Thymus (tissue), 11 donors: ENCODE data around the gene DCLK1. TPM values are rescaled to one million over a fixed set of nuclear protein-coding genes. Genes with fewer than 3 reads are reported as not detected.

Experiments
- DNase-seq, 9 donors: peaks; one replicate each; pipeline ENCODE4 v3.0.0-alpha.2; 2013; ENCODE audit warnings: low spot score in 9 of 9, low read depth in 6 of 9, missing footprints in 1 of 9
- H3K27ac ChIP-seq, 2 donors: one replicate each; pipeline ENCODE4 v1.5.1; 2013; ENCODE audit warnings: control low read depth in 1 of 2, low read depth in 1 of 2, low read length in 1 of 2, mild to moderate bottlenecking in 1 of 2, moderate library complexity in 1 of 2
- H3K27me3 ChIP-seq, 2 donors: one replicate each; pipeline ENCODE4 v1.5.1; 2013; ENCODE audit warnings: low read length in 1 of 2; ENCODE audit not compliant: control insufficient read depth in 2 of 2, insufficient read depth in 1 of 2
- H3K36me3 ChIP-seq, 2 donors: one replicate each; pipeline ENCODE4 v1.5.1; 2013; ENCODE audit warnings: low read length in 1 of 2, mild to moderate bottlenecking in 1 of 2, moderate library complexity in 1 of 2; ENCODE audit not compliant: control insufficient read depth in 2 of 2, insufficient read depth in 2 of 2
- H3K4me1 ChIP-seq, 2 donors: one replicate each; pipeline ENCODE4 v1.5.1; 2013; ENCODE audit warnings: low read length in 2 of 2; ENCODE audit not compliant: control insufficient read depth in 2 of 2, insufficient read depth in 2 of 2
- H3K4me3 ChIP-seq, 2 donors: one replicate each; pipeline ENCODE4 v1.5.1; 2013; ENCODE audit warnings: low read length in 2 of 2, control low read depth in 1 of 2, mild to moderate bottlenecking in 1 of 2
- H3K9me3 ChIP-seq, 2 donors: one replicate each; pipeline ENCODE4 v1.5.1; 2013; ENCODE audit warnings: low read length in 1 of 2, mild to moderate bottlenecking in 1 of 2; ENCODE audit not compliant: control insufficient read depth in 2 of 2, insufficient read depth in 1 of 2
- WGBS: extraction: QIAGEN DNeasy Blood & Tissue Kit; methylation state at CpG from one replicate; pipeline ENCODE4 v1.1.7; 2013; 5-methylcytosine and 5-hydroxymethylcytosine counted together
- polyA plus RNA-seq: library from polyadenylated mRNA; stranded (reverse); fragments of 200-250 nt; gene quantifications from one replicate; pipeline ENCODE4 v1.2.3, GENCODE V29; 2013
- total RNA-seq: library from RNA; stranded (reverse); fragments of 120-200 nt; gene quantifications from one replicate; pipeline ENCODE4 v1.2.4, GENCODE V29; 2013
- donor health status: healthy.

Gene DCLK1
- total and polyA plus RNA-seq, 2 donors = 2.5 to 2.9 TPM

DNA sequence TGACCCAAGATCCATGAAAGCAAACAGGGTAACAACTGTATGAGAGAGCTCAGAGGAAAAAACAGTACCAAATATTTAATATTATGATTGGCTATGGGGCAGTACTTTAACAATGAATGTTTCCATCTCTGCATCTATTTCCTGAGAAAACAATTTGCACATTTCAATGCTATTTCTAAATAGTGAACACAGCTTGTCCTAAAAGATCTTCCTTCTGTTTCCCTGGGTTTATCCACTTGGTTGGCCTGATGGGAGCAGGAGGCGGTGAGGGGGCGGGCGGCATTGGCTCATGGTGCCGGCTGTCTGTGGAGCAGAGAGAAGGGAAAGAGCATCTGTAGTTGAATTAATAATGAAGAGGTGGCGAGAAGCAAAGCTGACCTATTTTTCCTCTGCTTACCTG is 291.4 kb downstream of the DCLK1 start:
- Histone ChIP-seq H3K27me3 (no peaks in the 10 kb centered on the region), H3K27ac (no peak overlapping the region), H3K4me3 (no peak overlapping the region), H3K36me3 (no peaks in the 10 kb centered on the region), H3K4me1 (no peaks in the 10 kb centered on the region), H3K9me3 (no peaks in the 10 kb centered on the region)
- WGBS = 95% methylated on average over 5 of the region's 5 CpGs
- DNase-seq = no peak

DNA sequence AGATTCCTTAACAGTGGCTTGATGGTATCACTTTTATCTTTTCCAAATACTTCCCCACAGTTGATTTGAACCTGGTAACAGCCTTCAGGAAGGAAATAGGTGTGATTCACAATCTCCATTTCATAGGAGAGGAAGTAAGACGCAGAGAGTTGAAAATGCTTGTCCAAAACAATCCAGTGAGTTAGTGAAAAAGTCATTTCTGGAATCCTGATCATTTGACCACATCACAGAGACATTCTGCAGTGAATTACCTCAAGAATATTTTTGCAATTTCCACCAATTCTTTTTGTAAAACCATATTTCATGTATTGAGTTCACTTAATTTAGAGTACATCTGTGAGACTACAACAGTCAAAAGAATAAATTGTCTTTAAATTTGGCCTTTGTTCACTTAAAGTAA is 292.8 kb downstream of the DCLK1 start:
- H3K27me3 ChIP-seq = no peaks in the 10 kb centered on the region
- no peaks in the 10 kb centered on the region for H3K4me1 ChIP-seq
- H3K9me3 ChIP-seq = no peaks in the 10 kb centered on the region
- no peaks in the 10 kb centered on the region for H3K36me3 ChIP-seq
- no peak for DNase-seq
- H3K4me3 ChIP-seq = no peak overlapping the region
- WGBS = 6% methylated on average over 1 of the region's 1 CpG
- no peak overlapping the region for H3K27ac ChIP-seq

GRCh38 chr13:35836446-35836845 is 294.7 kb downstream of the DCLK1 start:
- H3K4me1 ChIP-seq = no peaks in the 10 kb centered on the region
- 96% methylated on average over 7 of the region's 7 CpGs for WGBS
- H3K36me3 ChIP-seq = no peaks in the 10 kb centered on the region
- no peaks in the 10 kb centered on the region for H3K9me3 ChIP-seq
- H3K27ac ChIP-seq = no peak overlapping the region
- no peaks in the 10 kb centered on the region for H3K27me3 ChIP-seq
- H3K4me3 ChIP-seq = no peak overlapping the region
- no peak for DNase-seq

DNA sequence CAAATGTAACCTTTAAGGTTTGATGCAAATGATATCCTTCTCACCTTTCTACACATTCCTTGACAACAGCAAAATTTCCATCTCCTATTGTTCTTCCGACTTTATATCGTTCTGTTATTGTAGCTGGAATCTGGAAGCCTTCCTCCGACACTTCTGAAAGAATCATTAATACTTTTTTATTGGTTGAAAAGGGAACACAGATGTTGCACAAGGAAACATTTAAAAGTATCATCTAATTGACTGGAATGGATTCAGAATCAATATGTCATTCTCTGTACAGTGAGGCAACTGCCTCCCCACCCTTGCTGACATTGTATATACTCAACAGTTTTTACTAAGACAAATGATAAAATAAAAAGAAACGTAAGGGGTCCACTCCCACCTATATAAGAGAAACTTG is 295.2 kb downstream of the DCLK1 start:
- Histone ChIP-seq H3K4me3 (no peak overlapping the region), H3K27ac (no peak overlapping the region), H3K4me1 (no peaks in the 10 kb centered on the region), H3K27me3 (no peaks in the 10 kb centered on the region), H3K9me3 (no peaks in the 10 kb centered on the region), H3K36me3 (no peaks in the 10 kb centered on the region)
- DNase-seq = no peak
- WGBS = 93% methylated on average over 4 of the region's 4 CpGs

- no peak overlapping the region for H3K27ac ChIP-seq
- H3K36me3 ChIP-seq = no peaks in the 10 kb centered on the region
- H3K4me3 ChIP-seq = no peak overlapping the region
- DNase-seq = no peak
- H3K27me3 ChIP-seq = no peaks in the 10 kb centered on the region
- no peaks in the 10 kb centered on the region for H3K4me1 ChIP-seq
- WGBS = 93% methylated on average over 6 of the region's 6 CpGs
- H3K9me3 ChIP-seq = no peaks in the 10 kb centered on the region
Observed at GRCh38 chr13:35833608-35834275, 297.4 kb downstream of the DCLK1 start.

DNA sequence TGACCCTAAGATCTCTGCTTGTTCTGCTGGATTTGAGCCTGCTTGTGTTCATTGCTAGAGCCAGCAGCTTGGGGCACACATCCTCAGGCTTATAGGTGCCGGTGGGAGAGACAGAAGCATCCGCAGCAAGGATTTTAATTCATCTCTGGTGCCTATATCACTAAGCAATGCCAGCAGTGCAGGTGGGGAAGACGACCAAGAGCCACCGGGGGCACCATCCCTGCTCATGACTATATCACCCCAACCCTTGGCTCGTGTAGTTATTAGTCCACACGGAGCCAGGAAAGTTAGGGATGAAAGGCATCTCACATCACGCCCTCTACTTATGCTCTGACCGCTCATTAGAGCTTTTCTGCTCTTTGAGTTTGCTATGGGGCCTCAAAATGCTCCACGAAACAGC is 298.2 kb downstream of the DCLK1 start:
- 90% methylated on average over 9 of the region's 9 CpGs for WGBS
- no peaks in the 10 kb centered on the region for H3K4me1 ChIP-seq
- H3K27ac ChIP-seq = no peak overlapping the region

DNA sequence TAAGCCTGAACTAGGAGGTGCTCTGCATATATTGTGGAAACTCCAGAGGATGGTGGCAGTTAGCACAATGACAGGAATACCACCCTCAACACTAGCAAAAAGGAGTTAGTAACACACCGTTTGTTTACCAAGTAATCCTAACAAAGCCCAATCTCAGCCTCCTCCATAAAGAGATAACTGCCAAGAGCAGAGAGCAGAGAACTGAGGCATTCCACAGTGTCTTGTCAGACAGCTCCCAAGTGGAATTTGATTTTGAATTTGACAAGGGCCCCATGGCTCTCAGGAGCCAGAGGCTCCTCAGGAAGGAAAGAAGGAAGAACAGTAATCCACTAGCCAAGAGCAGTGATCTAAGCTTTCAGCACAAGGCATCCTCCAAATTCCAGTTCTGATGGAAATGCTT is 298.6 kb downstream of the DCLK1 start:
- Histone ChIP-seq H3K27me3 (no peaks in the 10 kb centered on the region), H3K9me3 (no peaks in the 10 kb centered on the region), H3K4me3 (no peak overlapping the region), H3K36me3 (no peaks in the 10 kb centered on the region), H3K27ac (no peak overlapping the region), H3K4me1 (no peaks in the 10 kb centered on the region)
- DNase-seq = no peak
- 67% methylated on average over 1 of the region's 1 CpG for WGBS

More for the DNA sequence above, 298.2 kb downstream of the DCLK1 start:
- Histone ChIP-seq H3K27me3 (no peaks in the 10 kb centered on the region), H3K9me3 (no peaks in the 10 kb centered on the region), H3K4me3 (no peak overlapping the region), H3K36me3 (no peaks in the 10 kb centered on the region)
- no peak for DNase-seq

DNA sequence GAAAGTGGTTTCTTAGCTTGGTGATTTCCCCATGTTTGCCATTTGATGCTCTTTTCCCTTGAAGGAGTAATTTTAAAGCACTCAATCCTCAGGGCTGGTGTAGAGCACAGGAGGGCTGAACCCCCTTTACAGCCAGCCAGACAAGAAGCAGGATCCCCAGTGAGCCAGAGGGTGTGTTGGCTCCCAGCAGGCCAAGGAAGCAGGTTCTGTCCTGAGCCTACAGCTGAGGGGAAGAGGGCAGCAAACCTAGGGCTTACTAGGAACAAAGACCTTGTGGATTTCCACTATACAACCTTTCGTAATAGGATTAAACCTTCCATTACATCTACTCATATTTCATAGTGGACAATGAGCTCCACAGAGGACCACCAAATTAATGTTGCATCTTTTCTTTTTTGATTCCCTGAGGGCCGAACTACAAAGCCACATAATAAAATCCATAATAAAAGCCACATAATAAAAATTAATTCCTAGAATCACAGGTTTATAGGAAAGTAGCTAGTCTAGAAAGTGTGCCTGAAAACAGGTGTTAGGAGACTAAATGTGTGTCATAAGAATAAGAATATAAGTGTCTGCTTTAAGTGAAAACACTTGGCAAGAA is 300.2 kb downstream of the DCLK1 start:
- WGBS = 97% methylated on average over 2 of the region's 2 CpGs
- DNase-seq = no peak
- no peaks in the 10 kb centered on the region for H3K27me3 ChIP-seq
- no peak overlapping the region for H3K27ac ChIP-seq
- H3K4me3 ChIP-seq = no peak overlapping the region
- H3K9me3 ChIP-seq = no peaks in the 10 kb centered on the region
- H3K36me3 ChIP-seq = no peaks in the 10 kb centered on the region
- H3K4me1 ChIP-seq = no peaks in the 10 kb centered on the region

- H3K4me3 ChIP-seq = no peak overlapping the region
- DNase-seq = no peak
- WGBS = 70% methylated on average over 10 of the region's 10 CpGs
- no peaks in the 10 kb centered on the region for H3K9me3 ChIP-seq
- H3K27me3 ChIP-seq = no peaks in the 10 kb centered on the region
- H3K27ac ChIP-seq = no peak overlapping the region
- H3K36me3 ChIP-seq = no peaks in the 10 kb centered on the region
- no peaks in the 10 kb centered on the region for H3K4me1 ChIP-seq
Observed at GRCh38 chr13:35826626-35827254, 304.4 kb downstream of the DCLK1 start.
